IMR-90 (cell line): ENCODE results near the gene ZNF223. TPM values are rescaled to one million over a fixed set of nuclear protein-coding genes. Genes with fewer than 3 reads are reported as not detected.

Experiments
- ATAC-seq: fragments of 200-7000 bp; cut with Tn5 transposase; 2 replicates; pipeline ENCODE4 v1.9.1; 2020; ENCODE audit warnings: low read depth, mild to moderate bottlenecking, moderate library complexity
- BruUV-seq: library from RNA; stranded (reverse); fragments of 400-500 nt; replicated peaks from 2 replicates; lab custom pipeline; 2021; lab: Mats Ljungman, UMichigan
- CTCF ChIA-PET: fragments of 300-600 bp; formaldehyde crosslinking; extraction: SDS; loops from one replicate; lab custom pipeline; 2021; ENCODE audit warnings: antibody characterized with exemption; lab: Yijun Ruan, JAX
- POLR2A ChIA-PET: fragments of 300-600 bp; sonication (Branson Sonifier 250); formaldehyde crosslinking; loops from one replicate; lab custom pipeline; 2022; ENCODE audit warnings: antibody characterized with exemption; ENCODE audit not compliant: unreplicated experiment; lab: Charles Lee
- DNase-seq: peaks from one replicate; pipeline ENCODE4 v3.0.0; 2013
- H2AFZ ChIP-seq: replicated peaks from 2 replicates; pipeline ENCODE3; 2013; ENCODE audit warnings: low read length, mild to moderate bottlenecking; ENCODE audit not compliant: poor library complexity
- H2AK5ac ChIP-seq: 2 replicates; pipeline ENCODE4 v1.6.1; 2013; ENCODE audit warnings: low read depth, low read length, inconsistent platforms
- H2AK9ac ChIP-seq: replicated peaks from 2 replicates; pipeline ENCODE3; 2013; ENCODE audit warnings: mild to moderate bottlenecking, low read depth, low read length, moderate library complexity; ENCODE audit not compliant: poor library complexity
- H2BK120ac ChIP-seq: 2 replicates; pipeline ENCODE4 v1.6.1; 2013; ENCODE audit warnings: low read depth, low read length, inconsistent platforms
- H2BK15ac ChIP-seq: 3 replicates; pipeline ENCODE4 v1.6.1; 2013; ENCODE audit warnings: low read depth, low read length, inconsistent platforms
- H2BK20ac ChIP-seq: 2 replicates; pipeline ENCODE4 v1.6.1; 2013; ENCODE audit warnings: low read depth, mild to moderate bottlenecking, inconsistent platforms, low read length, moderate library complexity
- H2BK5ac ChIP-seq: 2 replicates; pipeline ENCODE4 v1.6.1; 2013; ENCODE audit warnings: mild to moderate bottlenecking, low read depth, low read length, inconsistent platforms; ENCODE audit not compliant: poor library complexity, severe bottlenecking
- H3K14ac ChIP-seq: replicated peaks from 2 replicates; pipeline ENCODE4 v1.6.1; 2013; ENCODE audit warnings: low read depth, low read length, inconsistent platforms
- H3K18ac ChIP-seq: 2 replicates; pipeline ENCODE4 v1.6.1; 2013; ENCODE audit warnings: low read depth, low read length, control low read depth
- H3K23ac ChIP-seq: 2 replicates; pipeline ENCODE4 v1.6.1; 2013; ENCODE audit warnings: low read depth, low read length, inconsistent platforms
- H3K27ac ChIP-seq: 2 replicates; pipeline ENCODE4 v1.5.1; 2013; ENCODE audit warnings: mild to moderate bottlenecking, control low read depth, low read length; ENCODE audit not compliant: insufficient read depth
- H3K27me3 ChIP-seq: 2 replicates; pipeline ENCODE4 v1.6.1; 2013; ENCODE audit warnings: low read length; ENCODE audit not compliant: control insufficient read depth, insufficient read depth
- H3K36me3 ChIP-seq: 2 replicates; pipeline ENCODE4 v1.6.1; 2013; ENCODE audit warnings: low read length, mixed read lengths; ENCODE audit not compliant: control insufficient read depth, insufficient read depth
- H3K4ac ChIP-seq: 2 replicates; pipeline ENCODE4 v1.6.1; 2013; ENCODE audit warnings: low read depth, low read length, inconsistent platforms
- H3K4me1 ChIP-seq: 2 replicates; pipeline ENCODE4 v1.6.1; 2013; ENCODE audit warnings: low read length, mixed read lengths; ENCODE audit not compliant: control insufficient read depth, insufficient read depth
- H3K4me2 ChIP-seq: 2 replicates; pipeline ENCODE4 v1.6.1; 2013; ENCODE audit warnings: low read depth, mild to moderate bottlenecking, control low read depth, low read length, moderate library complexity
- H3K4me3 ChIP-seq: 2 replicates; pipeline ENCODE4 v1.5.1; 2013; ENCODE audit warnings: low read depth, mild to moderate bottlenecking, control low read depth, low read length, moderate library complexity; ENCODE audit not compliant: insufficient read depth
- H3K56ac ChIP-seq: 2 replicates; pipeline ENCODE4 v1.6.1; 2013; ENCODE audit warnings: low read length, inconsistent platforms; ENCODE audit not compliant: insufficient read depth; ENCODE audit errors: extremely low read depth
- H3K79me1 ChIP-seq, 2 experiments: 2 replicates each; pipeline ENCODE4 v1.6.1; 2013; ENCODE audit warnings: low read length in 2 of 2, inconsistent platforms in 1 of 2, low read depth in 1 of 2
- H3K9ac ChIP-seq: 2 replicates; pipeline ENCODE4 v1.6.1; 2013; ENCODE audit warnings: low read depth, low read length, control low read depth
- H3K9me1 ChIP-seq: 2 replicates; pipeline ENCODE4 v1.6.1; 2013; ENCODE audit warnings: low read length, inconsistent platforms; ENCODE audit not compliant: insufficient read depth
- H3K9me3 ChIP-seq: 2 replicates; pipeline ENCODE4 v1.6.1; 2013; ENCODE audit warnings: low read length; ENCODE audit not compliant: control insufficient read depth, insufficient read depth
- H4K20me1 ChIP-seq: 2 replicates; pipeline ENCODE4 v1.6.1; 2013; ENCODE audit warnings: low read length, inconsistent platforms; ENCODE audit not compliant: insufficient read depth
- H4K5ac ChIP-seq: 2 replicates; pipeline ENCODE4 v1.6.1; 2013; ENCODE audit warnings: mild to moderate bottlenecking, low read depth, low read length, control low read depth
- H4K8ac ChIP-seq, 2 experiments: 2 replicates each; pipeline ENCODE4 v1.6.1; 2013; ENCODE audit warnings: low read depth in 2 of 2, low read length in 2 of 2, control low read depth in 1 of 2, inconsistent platforms in 1 of 2
- H4K91ac ChIP-seq: 2 replicates; pipeline ENCODE4 v1.6.1; 2013; ENCODE audit warnings: low read depth, low read length, inconsistent platforms; ENCODE audit not compliant: insufficient read depth
- BHLHE40 ChIP-seq: fragments of 150-350 bp; IDR thresholded peaks from 2 replicates; pipeline ENCODE4 v1.6.1; 2016; ENCODE audit warnings: mild to moderate bottlenecking, low read depth, low read length
- CEBPB ChIP-seq: IDR thresholded peaks from 2 replicates; pipeline ENCODE4 v1.6.1; 2012; ENCODE audit warnings: low read depth, low read length, improper control_type of control experiment
- CHD1 ChIP-seq: IDR thresholded peaks from 2 replicates; pipeline ENCODE4 v1.6.1; 2012; ENCODE audit warnings: low read depth, low read length, improper control_type of control experiment
- FOS ChIP-seq: fragments of 150-350 bp; IDR thresholded peaks from 2 replicates; pipeline ENCODE4 v1.6.1; 2016; ENCODE audit warnings: low read depth, low read length
- MAFK ChIP-seq: IDR thresholded peaks from 2 replicates; pipeline ENCODE4 v1.6.1; 2012; ENCODE audit warnings: low read depth, low read length, improper control_type of control experiment
- MXI1 ChIP-seq: IDR thresholded peaks from 2 replicates; pipeline ENCODE4 v1.6.1; 2012; ENCODE audit warnings: low read depth, mild to moderate bottlenecking, low read length, moderate library complexity, borderline replicate concordance
- NFE2L2 ChIP-seq: fragments of 150-350 bp; IDR thresholded peaks from 2 replicates; pipeline ENCODE4 v1.6.1; 2016; ENCODE audit warnings: low read depth, mild to moderate bottlenecking, low read length
- POLR2A ChIP-seq: IDR thresholded peaks from 2 replicates; pipeline ENCODE4 v1.6.1; 2012; ENCODE audit warnings: mild to moderate bottlenecking, low read depth, low read length
- RAD21 ChIP-seq: IDR thresholded peaks from 2 replicates; pipeline ENCODE4 v1.6.1; 2012; ENCODE audit warnings: low read length, improper control_type of control experiment
- RCOR1 ChIP-seq: IDR thresholded peaks from 2 replicates; pipeline ENCODE4 v1.6.1; 2012; ENCODE audit warnings: mild to moderate bottlenecking, low read length, improper control_type of control experiment; ENCODE audit not compliant: insufficient replicate concordance
- RFX5 ChIP-seq: IDR thresholded peaks from 2 replicates; pipeline ENCODE4 v1.8.0; 2012; ENCODE audit warnings: low read depth, mild to moderate bottlenecking, low read length, moderate library complexity
- SMC3 ChIP-seq: fragments of 150-350 bp; IDR thresholded peaks from 2 replicates; pipeline ENCODE4 v1.6.1; 2016; ENCODE audit warnings: low read depth, mild to moderate bottlenecking, antibody characterized with exemption, low read length, moderate library complexity
- WGBS, 2 experiments: methylation state at CpG; one replicate each; pipeline versions ENCODE4 v1.1.5 to v1.1.7; 2013; ENCODE audit warnings: missing lambda C conversion rate in 2 of 2; ENCODE audit not compliant: insufficient read length in 1 of 2; ENCODE audit errors: extremely low coverage in 2 of 2; 5-methylcytosine and 5-hydroxymethylcytosine counted together
- dilution Hi-C: fragments of 300-500 bp; cut with HindIII; formaldehyde crosslinking; loops from one replicate; pipeline ENCODE4 v1.14.3; 2018; ENCODE audit warnings: low sequenced_read_pairs; ENCODE audit not compliant: unreplicated experiment
- in situ Hi-C: fragments of 300-500 bp; cut with MboI; formaldehyde crosslinking; loops from 3 replicates; pipeline ENCODE4 v1.14.3; 2019; ENCODE audit warnings: low sequenced_read_pairs, inconsistent platforms, mixed read lengths
- intact Hi-C: fragments of 100-400 bp; cut with micrococcal nuclease; formaldehyde crosslinking; loops from 2 replicates; pipeline ENCODE4 v1.10.0; 2022
- polyA plus RNA-seq, 3 experiments: library from polyadenylated mRNA; depleted of rRNA; stranded (reverse); fragments of >200 nt; gene quantifications; 2 replicates each; pipeline ENCODE4 v1.2.3, GENCODE V29; 2012; ENCODE audit warnings: low replicate concordance in 1 of 3
- total RNA-seq: library from RNA; depleted of rRNA; stranded (reverse); fragments of >200 nt; gene quantifications from 2 replicates; pipeline ENCODE4 v1.2.3, GENCODE V29; 2012
- TF ChIP-seq, protein P1 (sequence below): fragments of 150-350 bp; IDR thresholded peaks from 2 replicates; pipeline ENCODE4 v1.6.1; 2017; ENCODE audit warnings: mild to moderate bottlenecking, antibody characterized with exemption, low read length, low read depth
- TF ChIP-seq, protein P2 (sequence below): conservative IDR thresholded peaks from 2 replicates; pipeline ENCODE4 v1.5.1; 2012; ENCODE audit warnings: mild to moderate bottlenecking, low read depth, low read length, improper control_type of control experiment
- TF ChIP-seq, protein P3 (sequence below): fragments of 150-350 bp; IDR thresholded peaks from 2 replicates; pipeline ENCODE4 v1.6.1; 2016; ENCODE audit warnings: low read depth, mild to moderate bottlenecking, low read length, moderate library complexity, borderline replicate concordance

ZNF223 gene
- total and polyA plus RNA-seq, 2 of the 4 experiments (the other 2 are of a cell fraction) = 2.3 to 16.5 TPM

DNA sequence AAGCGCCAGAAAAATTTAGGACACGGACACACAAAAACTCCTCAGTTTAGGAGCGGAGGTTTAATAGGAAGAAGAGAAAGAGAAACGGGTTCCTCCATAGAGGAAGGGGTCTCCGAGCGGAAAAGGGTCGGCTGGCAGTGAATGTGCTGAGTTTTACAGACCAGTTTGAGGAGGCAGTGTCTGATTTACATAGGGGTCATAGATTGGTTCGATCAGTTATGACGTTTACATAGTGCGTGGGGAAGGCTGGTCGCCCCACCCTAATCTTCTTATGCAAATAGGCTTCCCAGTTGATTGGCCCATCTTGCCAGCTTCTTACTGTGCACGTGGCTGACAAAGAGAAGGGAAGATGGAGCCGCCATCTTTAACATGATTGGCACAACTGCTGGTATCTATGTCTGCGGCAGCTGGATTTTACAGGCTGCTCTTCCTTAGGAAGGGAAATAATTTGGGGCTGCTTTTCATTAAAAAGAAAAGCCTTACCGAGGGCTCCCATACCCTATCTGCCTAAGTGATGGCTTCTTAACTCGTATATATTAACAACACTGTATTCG, 60.2 kb downstream of the ZNF223 start:
- POLR2A ChIA-PET = no interaction called here
- Histone ChIP-seq H3K4ac (no peak overlapping the region), H3K4me1 (no peaks in the 10 kb centered on the region), H3K4me2 (peak overlapping the region; percentile 62), H2AFZ (peak overlapping the region; percentile 52), H2BK120ac (no peak overlapping the region), H4K91ac (no peak overlapping the region), H2BK20ac (no peak overlapping the region), H2BK5ac (no peak overlapping the region), H3K27me3 (no peaks in the 10 kb centered on the region), H4K8ac (peak overlapping the region in 1 of 2 experiments; percentile 65; a peak in 1 of 4 replicates), H3K18ac (no peak overlapping the region), H2AK5ac (no peak overlapping the region), H3K36me3 (peaks cover 17% of the 10 kb centered on the region), H2BK15ac (no peak overlapping the region), H3K27ac (no peak overlapping the region), H2AK9ac (no peak overlapping the region), H3K23ac (peak overlapping the region; percentile 25; the same call in 1 of the 2 replicates), H3K79me1 (peaks cover 9 to 28% of the 10 kb centered on the region in 2 experiments; a peak in 3 of 4 replicates), H3K4me3 (peak overlapping the region; percentile 67), H3K9me3 (peaks cover 16% of the 10 kb centered on the region), H4K5ac (no peak overlapping the region), H4K20me1 (no peaks in the 10 kb centered on the region), H3K9me1 (no peaks in the 10 kb centered on the region), H3K14ac (peak overlapping the region; percentile 10; the same call in 1 of the 2 replicates), H3K56ac (no peak overlapping the region), H3K9ac (no peak overlapping the region)
- peak; percentile 92 for DNase-seq
- intact Hi-C loops (loop anchor here (2.0 to 5.0 kb wide), 2 partner anchors 53 to 100 kb away; partner anchors contain the start of genes ZNF226 and ZNF227), in situ Hi-C loops (no loop called here), dilution Hi-C loops (no loop called here)
- CTCF ChIA-PET = interaction anchor here (0.6 kb wide), 1 partner anchor 523 kb away, joined by 7 read pairs; no protein-coding TSS in a partner anchor
- BruUV-seq = no TSS peak
- peak; percentile 40 for ATAC-seq
- no CpG with 5 or more reads among the region's 17 CpGs for WGBS, 2 experiments
- TF ChIP-seq NFE2L2 (no peak), BHLHE40 (peak; percentile 68; the same call in 1 of the 2 replicates), POLR2A (peak; percentile 75), RAD21 (no peak), CEBPB (peak; percentile 51), RCOR1 (no peak), MAFK (no peak), SMC3 (no peak), MXI1 (peak; percentile 43; the same call in 1 of the 2 replicates), CHD1 (no peak), RFX5 (no peak), FOS (no peak)
- TF ChIP-seq, protein P1, sequence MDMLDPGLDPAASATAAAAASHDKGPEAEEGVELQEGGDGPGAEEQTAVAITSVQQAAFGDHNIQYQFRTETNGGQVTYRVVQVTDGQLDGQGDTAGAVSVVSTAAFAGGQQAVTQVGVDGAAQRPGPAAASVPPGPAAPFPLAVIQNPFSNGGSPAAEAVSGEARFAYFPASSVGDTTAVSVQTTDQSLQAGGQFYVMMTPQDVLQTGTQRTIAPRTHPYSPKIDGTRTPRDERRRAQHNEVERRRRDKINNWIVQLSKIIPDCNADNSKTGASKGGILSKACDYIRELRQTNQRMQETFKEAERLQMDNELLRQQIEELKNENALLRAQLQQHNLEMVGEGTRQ = peak; percentile 76
- TF ChIP-seq, protein P2, sequence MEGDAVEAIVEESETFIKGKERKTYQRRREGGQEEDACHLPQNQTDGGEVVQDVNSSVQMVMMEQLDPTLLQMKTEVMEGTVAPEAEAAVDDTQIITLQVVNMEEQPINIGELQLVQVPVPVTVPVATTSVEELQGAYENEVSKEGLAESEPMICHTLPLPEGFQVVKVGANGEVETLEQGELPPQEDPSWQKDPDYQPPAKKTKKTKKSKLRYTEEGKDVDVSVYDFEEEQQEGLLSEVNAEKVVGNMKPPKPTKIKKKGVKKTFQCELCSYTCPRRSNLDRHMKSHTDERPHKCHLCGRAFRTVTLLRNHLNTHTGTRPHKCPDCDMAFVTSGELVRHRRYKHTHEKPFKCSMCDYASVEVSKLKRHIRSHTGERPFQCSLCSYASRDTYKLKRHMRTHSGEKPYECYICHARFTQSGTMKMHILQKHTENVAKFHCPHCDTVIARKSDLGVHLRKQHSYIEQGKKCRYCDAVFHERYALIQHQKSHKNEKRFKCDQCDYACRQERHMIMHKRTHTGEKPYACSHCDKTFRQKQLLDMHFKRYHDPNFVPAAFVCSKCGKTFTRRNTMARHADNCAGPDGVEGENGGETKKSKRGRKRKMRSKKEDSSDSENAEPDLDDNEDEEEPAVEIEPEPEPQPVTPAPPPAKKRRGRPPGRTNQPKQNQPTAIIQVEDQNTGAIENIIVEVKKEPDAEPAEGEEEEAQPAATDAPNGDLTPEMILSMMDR = no peak
- TF ChIP-seq, protein P3, sequence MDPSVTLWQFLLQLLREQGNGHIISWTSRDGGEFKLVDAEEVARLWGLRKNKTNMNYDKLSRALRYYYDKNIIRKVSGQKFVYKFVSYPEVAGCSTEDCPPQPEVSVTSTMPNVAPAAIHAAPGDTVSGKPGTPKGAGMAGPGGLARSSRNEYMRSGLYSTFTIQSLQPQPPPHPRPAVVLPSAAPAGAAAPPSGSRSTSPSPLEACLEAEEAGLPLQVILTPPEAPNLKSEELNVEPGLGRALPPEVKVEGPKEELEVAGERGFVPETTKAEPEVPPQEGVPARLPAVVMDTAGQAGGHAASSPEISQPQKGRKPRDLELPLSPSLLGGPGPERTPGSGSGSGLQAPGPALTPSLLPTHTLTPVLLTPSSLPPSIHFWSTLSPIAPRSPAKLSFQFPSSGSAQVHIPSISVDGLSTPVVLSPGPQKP = no peak
